Glutamatergic neuron (in vitro differentiated cells): ENCODE results near the gene FGF5. TPM values are rescaled to one million over a fixed set of nuclear protein-coding genes. Genes with fewer than 3 reads are reported as not detected.

Experiments used
- DNase-seq: peaks from one replicate; pipeline ENCODE4 v3.0.0; 2022
- H3K27ac Mint-ChIP-seq: one replicate; pipeline ENCODE4 v1.8.0; 2020; ENCODE audit warnings: mild to moderate bottlenecking, mixed read lengths, inconsistent platforms; ENCODE audit not compliant: unreplicated experiment
- H3K27me3 Mint-ChIP-seq: one replicate; pipeline ENCODE4 v1.8.0; 2020; ENCODE audit warnings: mild to moderate bottlenecking, moderate library complexity, mixed read lengths, inconsistent platforms; ENCODE audit not compliant: unreplicated experiment
- H3K36me3 Mint-ChIP-seq: one replicate; pipeline ENCODE4 v1.8.0; 2020; ENCODE audit warnings: mild to moderate bottlenecking, mixed read lengths, inconsistent platforms; ENCODE audit not compliant: unreplicated experiment
- H3K4me1 Mint-ChIP-seq: one replicate; pipeline ENCODE4 v1.8.0; 2020; ENCODE audit warnings: mild to moderate bottlenecking, low read depth, mixed read lengths, inconsistent platforms; ENCODE audit not compliant: unreplicated experiment
- H3K4me3 Mint-ChIP-seq: one replicate; pipeline ENCODE4 v1.8.0; 2020; ENCODE audit warnings: mild to moderate bottlenecking, mixed read lengths, inconsistent platforms; ENCODE audit not compliant: unreplicated experiment
- H3K9me3 Mint-ChIP-seq: one replicate; pipeline ENCODE4 v1.8.0; 2020; ENCODE audit warnings: mild to moderate bottlenecking, moderate library complexity, mixed read lengths, inconsistent platforms; ENCODE audit not compliant: unreplicated experiment
- total RNA-seq: library from RNA; stranded (reverse); fragmentation: NEBNext Ultra II Directional; extraction: Animal tissue kit (Norgen Biotek cat#: 25700); gene quantifications from one replicate; pipeline ENCODE4 v1.2.1, GENCODE V29; 2021; ENCODE audit not compliant: unreplicated experiment
- TF ChIP-seq, protein P1 (sequence below): fragments of 200-600 bp; sonication (generic); IDR thresholded peaks from one replicate; pipeline ENCODE4 v1.5.0; 2021; ENCODE audit not compliant: partially characterized antibody, unreplicated experiment

FGF5 gene
- total RNA-seq, 1 donor from 2014 or later = not detected

- no peak for DNase-seq
- H3K27ac Mint-ChIP-seq = no peak overlapping the region
- no peaks in the 10 kb centered on the region for H3K9me3 Mint-ChIP-seq
- H3K36me3 Mint-ChIP-seq = no peaks in the 10 kb centered on the region
- no peaks in the 10 kb centered on the region for H3K4me1 Mint-ChIP-seq
- no peaks in the 10 kb centered on the region for H3K27me3 Mint-ChIP-seq
- H3K4me3 Mint-ChIP-seq = no peak overlapping the region
- TF ChIP-seq, protein P1, sequence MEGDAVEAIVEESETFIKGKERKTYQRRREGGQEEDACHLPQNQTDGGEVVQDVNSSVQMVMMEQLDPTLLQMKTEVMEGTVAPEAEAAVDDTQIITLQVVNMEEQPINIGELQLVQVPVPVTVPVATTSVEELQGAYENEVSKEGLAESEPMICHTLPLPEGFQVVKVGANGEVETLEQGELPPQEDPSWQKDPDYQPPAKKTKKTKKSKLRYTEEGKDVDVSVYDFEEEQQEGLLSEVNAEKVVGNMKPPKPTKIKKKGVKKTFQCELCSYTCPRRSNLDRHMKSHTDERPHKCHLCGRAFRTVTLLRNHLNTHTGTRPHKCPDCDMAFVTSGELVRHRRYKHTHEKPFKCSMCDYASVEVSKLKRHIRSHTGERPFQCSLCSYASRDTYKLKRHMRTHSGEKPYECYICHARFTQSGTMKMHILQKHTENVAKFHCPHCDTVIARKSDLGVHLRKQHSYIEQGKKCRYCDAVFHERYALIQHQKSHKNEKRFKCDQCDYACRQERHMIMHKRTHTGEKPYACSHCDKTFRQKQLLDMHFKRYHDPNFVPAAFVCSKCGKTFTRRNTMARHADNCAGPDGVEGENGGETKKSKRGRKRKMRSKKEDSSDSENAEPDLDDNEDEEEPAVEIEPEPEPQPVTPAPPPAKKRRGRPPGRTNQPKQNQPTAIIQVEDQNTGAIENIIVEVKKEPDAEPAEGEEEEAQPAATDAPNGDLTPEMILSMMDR = no peak
Observed at GRCh38 chr4:80333121-80333520, 66.7 kb downstream of the FGF5 start.

DNA sequence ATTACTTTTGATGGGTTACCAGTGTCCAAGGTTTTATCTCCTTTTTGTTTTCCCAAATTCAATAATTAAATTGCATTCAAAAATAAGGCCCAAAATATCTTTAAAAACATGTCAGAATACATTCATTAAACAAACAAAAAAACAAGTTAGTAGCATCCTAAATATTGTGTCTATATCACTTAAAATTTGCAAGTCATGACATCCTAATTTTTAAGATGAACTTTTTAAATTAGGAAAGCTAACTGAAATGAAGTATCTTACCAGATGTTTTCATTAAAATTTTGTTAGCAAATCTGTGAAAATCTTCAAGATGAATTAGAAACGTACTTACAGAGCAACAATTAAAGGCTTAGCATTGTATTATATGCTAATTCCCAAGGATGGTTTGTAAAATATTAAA, 68.1 kb downstream of the FGF5 start:
- no peak for DNase-seq
- no peaks in the 10 kb centered on the region for H3K4me1 Mint-ChIP-seq

GRCh38 chr4:80335226-80335553, 68.7 kb downstream of the FGF5 start:
- Mint-ChIP-seq H3K4me1 (no peaks in the 10 kb centered on the region), H3K27me3 (no peaks in the 10 kb centered on the region), H3K27ac (no peak overlapping the region), H3K36me3 (no peaks in the 10 kb centered on the region), H3K4me3 (peak overlapping the region; percentile 92), H3K9me3 (no peaks in the 10 kb centered on the region)
- TF ChIP-seq, protein P1 = no peak
- DNase-seq = no peak

More for the DNA sequence above, 68.1 kb downstream of the FGF5 start:
- no peak overlapping the region for H3K27ac Mint-ChIP-seq
- no peak overlapping the region for H3K4me3 Mint-ChIP-seq
- no peaks in the 10 kb centered on the region for H3K36me3 Mint-ChIP-seq
- TF ChIP-seq, protein P1 = no peak
- H3K9me3 Mint-ChIP-seq = no peaks in the 10 kb centered on the region
- no peaks in the 10 kb centered on the region for H3K27me3 Mint-ChIP-seq

GRCh38 chr4:80335554-80336358, 69.3 kb downstream of the FGF5 start, which contains the start of gene CFAP299:
Gene CFAP299 (plus strand): TSS chr4:80335730.
- no peaks in the 10 kb centered on the region for H3K9me3 Mint-ChIP-seq
- H3K4me3 Mint-ChIP-seq = peak within 1 kb of the TSS; percentile 92
- TF ChIP-seq, protein P1 = peak; percentile 45

GRCh38 chr4:80336582-80336981, 70.1 kb downstream of the FGF5 start:
- Mint-ChIP-seq H3K4me1 (no peaks in the 10 kb centered on the region), H3K27ac (no peak overlapping the region), H3K4me3 (peak overlapping the region; percentile 92), H3K9me3 (no peaks in the 10 kb centered on the region), H3K27me3 (no peaks in the 10 kb centered on the region), H3K36me3 (peaks cover under 1% of the 10 kb centered on the region)
- TF ChIP-seq, protein P1 = peak; percentile 3
- no peak for DNase-seq

More at GRCh38 chr4:80335554-80336358, 69.3 kb downstream of the FGF5 start, which contains the start of gene CFAP299:
- H3K4me1 Mint-ChIP-seq = no peaks in the 10 kb centered on the region
- H3K27ac Mint-ChIP-seq = no peak within 1 kb of the TSS
- peak; percentile 89 for DNase-seq
- H3K36me3 Mint-ChIP-seq = no peaks in the 10 kb centered on the region
- no peaks in the 10 kb centered on the region for H3K27me3 Mint-ChIP-seq
